ENCODE measurements around the gene RAET1L. TPM values are rescaled to one million over a fixed set of nuclear protein-coding genes. Genes with fewer than 3 reads are reported as not detected.
"Not testable (repeated sequence)": the region's sequence is repeated elsewhere in the genome, so short reads cannot be mapped to it uniquely, and the experiment has no call there.

RAET1L gene
- total and polyA plus RNA-seq, 3 donors from 2014 or later = 0.43 TPM; not detected in 2

DNA sequence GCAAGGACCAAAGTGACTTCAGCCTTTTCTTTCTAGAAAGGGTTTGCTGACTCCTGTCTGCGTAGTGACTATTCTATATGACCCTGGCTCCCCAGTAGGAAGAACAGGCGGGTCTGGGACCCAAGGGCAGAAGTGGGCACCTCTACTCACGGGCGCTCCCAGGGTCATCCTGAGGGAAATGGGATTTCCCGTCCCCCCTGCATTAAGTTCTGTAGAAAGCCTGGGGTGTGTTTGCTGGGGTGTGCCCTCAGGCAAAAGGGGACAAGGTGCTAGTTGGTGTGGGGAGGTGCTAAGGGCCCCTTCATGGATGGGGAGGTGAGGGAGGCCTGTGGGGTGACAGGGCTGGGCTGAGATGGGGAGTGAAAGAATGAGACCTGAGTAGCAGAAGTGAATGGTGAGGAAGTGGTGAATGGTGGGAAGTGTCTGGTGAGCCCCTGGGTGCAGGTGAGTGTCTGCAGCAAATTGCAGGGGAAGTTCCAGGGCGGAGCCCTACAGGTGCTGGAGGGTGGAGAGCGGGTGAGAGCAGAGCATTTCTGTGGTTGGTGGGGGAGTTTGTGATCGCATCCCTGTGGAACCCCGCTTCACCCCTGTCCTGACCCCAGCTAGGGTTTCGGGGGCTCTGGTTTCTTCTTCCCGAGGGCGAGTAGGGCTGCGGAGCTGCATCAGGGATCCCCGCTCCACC is 21.1 kb downstream of the RAET1L start:
- TF ChIP-seq POLR2A (IDR thresholded peaks at IDR 0.05) = no peak
- TF ChIP-seq, protein P1, sequence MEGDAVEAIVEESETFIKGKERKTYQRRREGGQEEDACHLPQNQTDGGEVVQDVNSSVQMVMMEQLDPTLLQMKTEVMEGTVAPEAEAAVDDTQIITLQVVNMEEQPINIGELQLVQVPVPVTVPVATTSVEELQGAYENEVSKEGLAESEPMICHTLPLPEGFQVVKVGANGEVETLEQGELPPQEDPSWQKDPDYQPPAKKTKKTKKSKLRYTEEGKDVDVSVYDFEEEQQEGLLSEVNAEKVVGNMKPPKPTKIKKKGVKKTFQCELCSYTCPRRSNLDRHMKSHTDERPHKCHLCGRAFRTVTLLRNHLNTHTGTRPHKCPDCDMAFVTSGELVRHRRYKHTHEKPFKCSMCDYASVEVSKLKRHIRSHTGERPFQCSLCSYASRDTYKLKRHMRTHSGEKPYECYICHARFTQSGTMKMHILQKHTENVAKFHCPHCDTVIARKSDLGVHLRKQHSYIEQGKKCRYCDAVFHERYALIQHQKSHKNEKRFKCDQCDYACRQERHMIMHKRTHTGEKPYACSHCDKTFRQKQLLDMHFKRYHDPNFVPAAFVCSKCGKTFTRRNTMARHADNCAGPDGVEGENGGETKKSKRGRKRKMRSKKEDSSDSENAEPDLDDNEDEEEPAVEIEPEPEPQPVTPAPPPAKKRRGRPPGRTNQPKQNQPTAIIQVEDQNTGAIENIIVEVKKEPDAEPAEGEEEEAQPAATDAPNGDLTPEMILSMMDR (IDR thresholded peaks at IDR 0.05) = no peak
- peaks cover 7% of the 10 kb centered on the region for H3K4me1 ChIP-seq
- H3K9me3 ChIP-seq = no peaks in the 10 kb centered on the region
- H3K27ac ChIP-seq = no peak overlapping the region
- H3K36me3 ChIP-seq (ENCODE audit: low read depth, missing control alignments) = no peaks in the 10 kb centered on the region
- peak overlapping the region; percentile 56 to 69 for H3K4me3 ChIP-seq
- intact Hi-C loops (cut with DNase I; ENCODE audit: low total_unique reads) = no loop called here
- H3K27me3 ChIP-seq = no peaks in the 10 kb centered on the region
- 26 to 43% methylated on average over 14 of the region's 14 CpGs for WGBS, 2 donors
- no peak for DNase-seq

DNA sequence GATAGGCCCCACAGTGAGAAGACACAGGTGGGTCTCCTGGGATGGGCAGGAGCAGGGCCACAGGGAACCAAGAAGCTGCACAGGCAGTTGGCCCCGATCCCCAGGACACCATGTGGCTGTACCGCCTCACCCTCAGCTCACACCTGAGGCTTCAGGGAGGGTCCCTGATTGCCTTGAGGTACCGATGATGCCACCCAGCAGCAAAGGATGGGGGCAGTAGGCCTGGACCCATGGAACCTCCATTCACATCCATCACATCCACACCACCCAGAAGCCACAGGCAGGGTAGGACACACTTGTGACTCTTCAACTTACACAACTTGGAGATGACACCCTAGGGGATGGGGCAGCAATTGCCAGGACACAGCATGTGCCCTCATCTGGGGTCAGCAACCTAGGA is 21.7 kb downstream of the RAET1L start:
- H3K9me3 ChIP-seq; H3K4me1 ChIP-seq; H3K27me3 ChIP-seq; H3K27ac ChIP-seq; H3K4me3 ChIP-seq; H3K36me3 ChIP-seq (ENCODE audit: low read depth, missing control alignments); intact Hi-C loops (cut with DNase I; ENCODE audit: low total_unique reads); DNase-seq: not testable (repeated sequence)
- WGBS, 2 donors = 88 to 96% methylated on average over 3 of the region's 3 CpGs

DNA sequence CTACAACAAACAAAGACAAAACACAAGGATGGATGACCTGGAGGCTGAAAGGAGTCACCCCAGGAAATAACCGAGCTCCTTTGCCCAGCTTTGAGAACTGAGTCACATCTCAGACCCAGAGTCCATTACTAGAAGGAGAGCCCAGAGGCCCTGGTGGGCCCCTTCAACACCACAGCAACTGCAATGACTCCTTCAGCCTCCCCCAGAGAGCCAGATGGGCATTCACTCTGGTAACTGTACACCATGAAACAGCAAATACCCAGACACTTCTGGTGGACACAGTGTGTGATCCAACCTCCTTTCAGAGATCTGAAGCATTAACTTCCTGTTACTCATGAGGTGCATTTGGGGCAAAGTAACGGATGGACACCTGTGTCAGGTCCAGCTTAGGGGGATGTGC is 22.6 kb downstream of the RAET1L start:
- intact Hi-C loops (cut with DNase I; ENCODE audit: low total_unique reads) = no loop called here
- H3K9me3 ChIP-seq = no peaks in the 10 kb centered on the region
- WGBS, 2 donors = 94% methylated on average over 2 of the region's 2 CpGs
- no peak overlapping the region for H3K27ac ChIP-seq
- H3K4me3 ChIP-seq = no peak overlapping the region
- TF ChIP-seq, protein P1 (IDR thresholded peaks at IDR 0.05) = no peak
- no peak for TF ChIP-seq POLR2A (IDR thresholded peaks at IDR 0.05)
- H3K27me3 ChIP-seq = no peaks in the 10 kb centered on the region
- H3K36me3 ChIP-seq (ENCODE audit: low read depth, missing control alignments) = no peaks in the 10 kb centered on the region
- no peak for DNase-seq
- peaks cover 7% of the 10 kb centered on the region for H3K4me1 ChIP-seq

DNA sequence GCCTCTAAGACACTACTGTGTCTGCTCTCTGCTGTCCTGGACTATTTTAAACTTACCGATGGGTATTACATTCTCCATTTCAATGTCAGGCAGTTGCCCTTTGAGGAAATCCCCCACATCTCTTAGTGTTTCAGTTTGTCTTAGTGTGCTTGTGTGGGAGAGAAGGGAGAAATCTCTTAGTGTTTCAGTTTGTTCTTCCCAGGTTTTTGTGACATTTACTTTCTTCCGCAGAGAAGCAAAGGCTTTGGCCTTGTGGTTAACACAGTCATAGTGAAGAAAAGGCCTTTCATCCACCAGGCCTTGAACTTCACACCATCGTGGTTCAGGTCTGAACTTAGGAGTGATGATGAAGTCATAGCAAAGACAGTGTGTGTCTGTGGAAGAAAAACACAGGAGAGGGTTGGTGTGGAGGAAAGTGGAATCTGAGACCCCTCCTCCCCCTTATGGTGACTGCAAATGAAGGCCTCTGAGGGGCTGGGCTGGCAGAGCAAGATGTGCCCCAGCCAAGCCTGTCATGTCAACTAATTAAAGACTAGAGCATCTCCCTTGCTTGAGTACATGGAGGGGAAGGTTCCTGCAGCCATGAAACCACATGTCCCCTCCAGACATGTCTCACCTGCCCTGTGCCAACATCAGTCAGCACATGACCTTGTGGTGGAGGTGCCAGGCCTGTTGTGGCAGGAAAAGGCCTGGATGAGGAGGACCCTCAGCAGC is 23.9 kb downstream of the RAET1L start:
- Histone ChIP-seq H3K27ac (no peak overlapping the region), H3K36me3 (ENCODE audit: low read depth, missing control alignments) (no peaks in the 10 kb centered on the region), H3K4me3 (no peak overlapping the region), H3K4me1 (peaks cover 7% of the 10 kb centered on the region), H3K9me3 (no peaks in the 10 kb centered on the region), H3K27me3 (no peaks in the 10 kb centered on the region)
- TF ChIP-seq, protein P1 (IDR thresholded peaks at IDR 0.05) = no peak
- TF ChIP-seq POLR2A (IDR thresholded peaks at IDR 0.05) = no peak
- intact Hi-C loops (cut with DNase I; ENCODE audit: low total_unique reads) = no loop called here
- no peak for DNase-seq
- WGBS, 2 donors = 54 to 65% methylated on average over 3 of the region's 3 CpGs

DNA sequence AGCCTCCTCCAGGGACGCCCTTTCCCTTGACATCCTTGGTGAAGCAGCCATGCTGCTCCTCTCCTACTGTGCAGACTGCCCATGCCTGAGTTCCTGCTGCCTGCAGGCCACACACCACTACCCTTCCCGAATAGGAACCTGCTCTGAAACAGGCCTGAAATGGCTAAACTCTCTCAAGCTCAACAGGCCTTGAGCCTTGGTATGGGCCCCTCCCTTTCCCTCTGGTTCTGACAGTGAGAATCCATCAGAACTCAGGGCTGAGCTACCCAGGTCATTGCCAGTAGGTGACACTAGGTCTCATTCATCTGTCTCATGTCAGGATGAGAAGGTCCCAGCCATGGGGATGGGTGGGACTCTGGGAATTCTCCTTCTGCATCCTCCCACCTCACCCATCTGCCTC is 25.7 kb downstream of the RAET1L start:
- no peak overlapping the region for H3K27ac ChIP-seq

More for the DNA sequence above, 25.7 kb downstream of the RAET1L start:
- Histone ChIP-seq H3K4me1 (peaks cover 6% of the 10 kb centered on the region), H3K27me3 (no peaks in the 10 kb centered on the region), H3K4me3 (no peak overlapping the region), H3K36me3 (ENCODE audit: low read depth, missing control alignments) (no peaks in the 10 kb centered on the region), H3K9me3 (no peaks in the 10 kb centered on the region)
- intact Hi-C loops (cut with DNase I; ENCODE audit: low total_unique reads) = no loop called here
- WGBS, 2 donors = 90 to 94% methylated on average over 2 of the region's 2 CpGs
- TF ChIP-seq, protein P1 (IDR thresholded peaks at IDR 0.05) = no peak
- TF ChIP-seq POLR2A (IDR thresholded peaks at IDR 0.05) = no peak
- no peak for DNase-seq

Data from testis (tissue), 3 donors.